HepG2 (cell line): Measurements from ENCODE around the gene KDM6B. TPM values are rescaled to one million over a fixed set of nuclear protein-coding genes. Genes with fewer than 3 reads are reported as not detected.

Experiments
- ARNT2 ChIP-seq: sonication (generic); formaldehyde crosslinking; IDR thresholded peaks from 2 replicates; pipeline ENCODE4 v1.8.0; 2022; ENCODE audit warnings: mild to moderate bottlenecking, low read depth, missing genetic modification reagents, moderate library complexity
- HES4 ChIP-seq: sonication (generic); formaldehyde crosslinking; IDR thresholded peaks from 2 replicates; pipeline ENCODE4 v1.9.0; 2021; ENCODE audit warnings: mild to moderate bottlenecking, missing genetic modification reagents, borderline replicate concordance
- KLF16 ChIP-seq, 2 experiments: sonication (generic) in 1 of 2; formaldehyde crosslinking in 1 of 2; IDR thresholded peaks; 2 replicates each; pipeline versions ENCODE4 v1.6.1 to v1.8.0; 2016 to 2023; ENCODE audit warnings: missing genetic modification reagents in 2 of 2, missing compliant biosample characterization in 1 of 2
- MAFG ChIP-seq: sonication (generic); formaldehyde crosslinking; IDR thresholded peaks from 2 replicates; pipeline ENCODE4 v1.5.1; 2020; ENCODE audit warnings: mild to moderate bottlenecking, missing genetic modification reagents
- NFATC3 ChIP-seq: sonication (generic); formaldehyde crosslinking; IDR thresholded peaks from 2 replicates; pipeline ENCODE4 v1.5.1; 2020; ENCODE audit warnings: mild to moderate bottlenecking, missing genetic modification reagents
- NPAS2 ChIP-seq: sonication (generic); formaldehyde crosslinking; IDR thresholded peaks from 2 replicates; pipeline ENCODE4 v1.8.0; 2022; ENCODE audit warnings: mild to moderate bottlenecking, missing genetic modification reagents, borderline replicate concordance
- RBM22 ChIP-seq: fragments of 200-400 bp; formaldehyde crosslinking; optimal IDR thresholded peaks from 2 replicates; pipeline ENCODE3; 2017; ENCODE audit warnings: mild to moderate bottlenecking, low read length, moderate library complexity
- REST ChIP-seq, 2 experiments: IDR thresholded peaks; 2 replicates each; pipeline ENCODE4 v1.6.1; 2011 to 2012; ENCODE audit warnings: low read length in 2 of 2, borderline replicate concordance in 1 of 2, low read depth in 1 of 2, mild to moderate bottlenecking in 1 of 2, moderate library complexity in 1 of 2
- RFXAP ChIP-seq: sonication (generic); formaldehyde crosslinking; IDR thresholded peaks from 2 replicates; pipeline ENCODE4 v1.4.0; 2020; ENCODE audit warnings: missing genetic modification reagents, borderline replicate concordance
- ZBTB39 ChIP-seq: sonication (generic); formaldehyde crosslinking; IDR thresholded peaks from 2 replicates; pipeline ENCODE4 v1.5.0; 2020; ENCODE audit warnings: missing genetic modification reagents
- ZNF124 ChIP-seq: sonication (generic); formaldehyde crosslinking; IDR thresholded peaks from 2 replicates; pipeline ENCODE4 v1.4.0; 2020; ENCODE audit warnings: missing genetic modification reagents
- ZNF253 ChIP-seq: sonication (generic); formaldehyde crosslinking; IDR thresholded peaks from 2 replicates; pipeline ENCODE4 v1.8.0; 2022; ENCODE audit warnings: mild to moderate bottlenecking, missing genetic modification reagents, borderline replicate concordance
- ZNF275 ChIP-seq: sonication (generic); formaldehyde crosslinking; IDR thresholded peaks from 2 replicates; pipeline ENCODE4 v1.8.0; 2022; ENCODE audit warnings: missing genetic modification reagents, mild to moderate bottlenecking, inconsistent platforms, borderline replicate concordance
- ZNF331 ChIP-seq: sonication (generic); formaldehyde crosslinking; IDR thresholded peaks from 2 replicates; pipeline ENCODE4 v1.4.0; 2020; ENCODE audit warnings: missing genetic modification reagents
- ZNF337 ChIP-seq: sonication (generic); formaldehyde crosslinking; IDR thresholded peaks from 2 replicates; pipeline ENCODE4 v1.5.1; 2020; ENCODE audit warnings: missing genetic modification reagents, low read depth, mild to moderate bottlenecking, borderline replicate concordance
- ZNF354B ChIP-seq: sonication (generic); formaldehyde crosslinking; IDR thresholded peaks from 2 replicates; pipeline ENCODE4 v1.8.0; 2022; ENCODE audit warnings: mild to moderate bottlenecking, missing genetic modification reagents
- ZNF430 ChIP-seq: sonication (generic); formaldehyde crosslinking; IDR thresholded peaks from 2 replicates; pipeline ENCODE4 v1.9.0; 2021; ENCODE audit warnings: mild to moderate bottlenecking, missing genetic modification reagents
- ZNF709 ChIP-seq: sonication (generic); formaldehyde crosslinking; IDR thresholded peaks from 2 replicates; pipeline ENCODE4 v1.5.0; 2020; ENCODE audit warnings: mild to moderate bottlenecking, missing genetic modification reagents
- ZNF770 ChIP-seq: sonication (generic); formaldehyde crosslinking; IDR thresholded peaks from 2 replicates; pipeline ENCODE4 v1.5.0; 2020; ENCODE audit warnings: mild to moderate bottlenecking, missing genetic modification reagents
- ZNF775 ChIP-seq: sonication (generic); formaldehyde crosslinking; IDR thresholded peaks from 2 replicates; pipeline ENCODE4 v1.4.0; 2020; ENCODE audit warnings: missing genetic modification reagents, mild to moderate bottlenecking, moderate library complexity, borderline replicate concordance
- polyA plus RNA-seq, 8 experiments: library from polyadenylated mRNA; depleted of rRNA in 3 of 8; stranded (reverse) in 7 of 8; unstranded in 1 of 8; fragments of >200 nt; fragmentation: Illumina TruSeq in 4 of 8; extraction: Trizol in 4 of 8; gene quantifications; 2 replicates each; pipeline versions ENCODE4 v1.2.1 to v1.2.3, GENCODE V29; 2011 to 2016; ENCODE audit warnings: low read depth in 4 of 8, missing spikeins in 1 of 8, mixed read lengths in 1 of 8; ENCODE audit not compliant: insufficient read depth in 1 of 8
- total RNA-seq, 5 experiments: library from RNA; depleted of rRNA; stranded (reverse); fragments of >200 nt; fragmentation: Illumina TruSeq; extraction: Trizol; gene quantifications; 2 replicates each; pipeline ENCODE4 v1.2.3, GENCODE V29; 2016; ENCODE audit warnings: low read depth in 1 of 5

Gene KDM6B
- total and polyA plus RNA-seq, 2 of the 13 experiments (the other 11 are each of a cell fraction or from before 2014, with no cell fraction given), result 1.3 to 2.1 TPM

GRCh38 chr17:7833011-7833794, 814 bp upstream of the KDM6B start (continued):
- TF ChIP-seq ZBTB39 (no peak), NFATC3 (0 out of 2 replicates have a peak, but pooled peaks have one; percentile 12), REST (IDR thresholded peaks at IDR 0.05; ENCODE audit: borderline replicate concordance in 1 of 2, low read depth in 1 of 2, low read length in 2 of 2) (no peak), ZNF770 (CRISPR knock-in tag) (peak; percentile 23; the same call in 1 of the 2 replicates), ZNF430 (CRISPR knock-in tag) (no peak), ZNF253 (CRISPR knock-in tag) (no peak), ZNF331 (no peak), ZNF709 (CRISPR knock-in tag) (no peak), RBM22 (no peak), ZNF775 (CRISPR knock-in tag) (no peak), ZNF275 (no peak), NPAS2 (no peak), RFXAP (CRISPR knock-in tag) (no peak), MAFG (CRISPR knock-in tag) (no peak), ZNF337 (no peak), ZNF124 (CRISPR knock-in tag) (no peak), ZNF354B (CRISPR knock-in tag) (no peak), HES4 (CRISPR knock-in tag) (no peak), ARNT2 (CRISPR knock-in tag) (no peak), KLF16 (CRISPR knock-in tag; IDR thresholded peaks at IDR 0.05) (no peak)
